ENCODE results near the gene AOX1.

The AOX1 gene

GRCh38 chr2:200592406-200593075, 6.7 kb downstream of the AOX1 start:
- TF ChIP-seq CTCF (conservative IDR thresholded peaks at IDR 0.05): no peak
- peak overlapping the region; percentile 95 for H3K27ac ChIP-seq

DNA sequence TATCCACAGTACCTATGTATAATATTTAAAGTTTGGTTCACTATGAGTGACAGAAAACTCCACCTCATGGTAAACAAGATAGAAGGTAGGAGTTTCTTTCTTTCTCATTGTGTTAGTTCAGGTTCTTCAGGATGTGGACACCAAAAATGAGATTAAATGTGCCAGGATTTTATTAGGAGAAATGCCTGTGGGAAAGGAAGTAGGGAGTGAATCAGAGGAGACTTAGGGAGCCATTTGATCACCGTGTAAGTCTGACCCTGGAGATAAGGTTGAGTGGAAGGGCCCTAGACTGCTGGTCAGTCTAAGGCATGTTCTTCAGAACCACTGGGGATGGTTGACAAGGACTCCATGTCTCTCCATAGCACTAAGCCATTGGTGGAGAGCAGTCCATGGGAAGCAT, 8.1 kb downstream of the AOX1 start:
- TF ChIP-seq CTCF (conservative IDR thresholded peaks at IDR 0.05): no peak
- peak overlapping the region; percentile 95; the same call in 1 of the 2 replicates for H3K27ac ChIP-seq

- no peak for TF ChIP-seq CTCF (conservative IDR thresholded peaks at IDR 0.05)
- H3K27ac ChIP-seq: peak overlapping the region; percentile 95
Measured at GRCh38 chr2:200595913-200596312, 10.1 kb downstream of the AOX1 start.

DNA sequence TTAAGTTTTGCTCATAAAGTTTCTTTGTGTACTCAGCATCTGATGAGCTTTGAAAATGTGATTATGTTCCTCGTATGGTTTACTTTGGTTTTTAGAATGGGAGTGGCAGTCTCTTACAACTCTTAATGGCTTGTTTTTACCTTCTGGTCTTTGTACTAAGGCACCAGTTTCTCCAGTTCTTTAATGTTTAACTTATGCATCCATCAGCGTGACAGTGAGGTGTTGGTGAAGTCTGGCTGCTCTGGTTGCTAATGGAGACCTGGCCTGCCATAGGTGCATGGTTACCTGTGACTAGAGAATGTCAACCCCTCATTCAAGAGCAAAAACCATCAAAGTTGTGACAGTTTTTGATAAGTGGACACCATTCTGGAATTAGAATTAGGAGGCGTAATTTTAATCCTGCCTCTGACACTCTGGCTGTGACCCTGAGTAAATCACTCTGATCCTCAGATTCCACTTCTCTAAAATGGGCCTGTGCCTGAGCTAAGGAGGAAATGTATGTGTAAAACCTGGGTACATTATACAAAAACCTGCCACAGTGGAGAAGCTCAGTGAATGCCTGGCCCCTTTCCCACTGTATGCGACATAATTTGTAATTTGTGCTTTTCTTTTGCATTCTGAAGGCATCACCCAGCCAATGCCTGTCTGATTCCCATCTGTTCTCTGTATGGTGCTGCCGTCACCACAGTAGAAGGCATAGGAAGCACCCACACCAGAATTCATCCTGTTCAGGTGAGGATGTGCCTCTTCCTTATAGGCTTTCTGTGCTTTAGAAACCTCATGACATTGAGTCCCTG, 11.2 kb downstream of the AOX1 start:
- peak overlapping the region; percentile 95 for H3K27ac ChIP-seq
- TF ChIP-seq CTCF (conservative IDR thresholded peaks at IDR 0.05): no peak

- H3K27ac ChIP-seq: peak overlapping the region; percentile 95
- no peak for TF ChIP-seq CTCF (conservative IDR thresholded peaks at IDR 0.05)
Measured at GRCh38 chr2:200599206-200599605, 13.4 kb downstream of the AOX1 start.

DNA sequence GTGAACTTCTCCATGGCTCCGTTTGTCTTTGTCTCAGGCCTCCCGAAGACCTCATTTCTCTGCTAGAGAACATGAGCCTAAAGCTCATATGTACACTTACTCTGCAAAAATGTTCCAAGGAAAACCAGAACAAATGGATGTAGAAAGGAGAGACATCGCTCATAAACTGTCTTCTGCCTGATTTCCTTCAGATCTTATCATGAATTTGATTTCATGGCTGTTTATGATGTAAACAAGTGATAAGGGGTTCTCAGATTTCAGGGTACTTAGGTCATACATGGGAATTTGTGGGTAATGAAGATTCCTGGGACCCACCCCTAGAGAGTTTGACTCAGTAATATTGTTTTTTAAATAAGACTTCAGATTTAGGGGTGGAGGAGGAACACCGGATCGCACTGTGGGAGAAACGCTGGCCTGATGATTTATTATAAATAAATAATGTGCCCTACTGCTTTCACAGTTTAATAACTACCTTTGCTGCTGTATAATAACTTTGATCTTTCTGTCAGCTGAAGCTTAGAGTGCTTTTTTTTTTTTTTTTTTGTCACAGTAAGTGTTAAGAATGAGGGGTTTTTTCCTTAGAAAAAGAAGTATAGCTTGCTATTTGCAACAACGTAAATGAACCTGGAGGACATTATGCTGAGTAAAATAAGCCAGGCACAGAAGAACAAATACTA, 14.9 kb downstream of the AOX1 start:
- TF ChIP-seq CTCF (conservative IDR thresholded peaks at IDR 0.05): no peak
- peak overlapping the region; percentile 95 for H3K27ac ChIP-seq

- no peak for TF ChIP-seq CTCF (conservative IDR thresholded peaks at IDR 0.05)
- H3K27ac ChIP-seq: peak overlapping the region; percentile 95
Measured at GRCh38 chr2:200602584-200602983, 16.8 kb downstream of the AOX1 start.
